ENCODE results near the gene FAM43A.

- TF ChIP-seq POLR2A (IDR thresholded peaks at IDR 0.05), result no peak
- TF ChIP-seq POLR2AphosphoS5 (IDR thresholded peaks at IDR 0.05; ENCODE audit: insufficient read depth in 1 of 2, low read depth in 1 of 2), result no peak
- TF ChIP-seq CTCF (IDR thresholded peaks at IDR 0.05), result no peak
These were observed 37.9 kb upstream of the FAM43A start for GRCh38 chr3:194647747-194648146.
